AG04449 (cell line): Measurements from ENCODE around the gene GPS1.

Experiments used
- CTCF ChIA-PET: fragments of 350-600 bp; formaldehyde crosslinking; extraction: SDS; loops from one replicate; lab custom pipeline; 2021; ENCODE audit warnings: antibody characterized with exemption; lab: Yijun Ruan, JAX
- POLR2A ChIA-PET: fragments of 400-600, 350-600 bp; formaldehyde crosslinking; extraction: SDS; loops from one replicate; lab custom pipeline; 2020; ENCODE audit warnings: antibody characterized with exemption, inconsistent platforms; lab: Yijun Ruan, JAX
- DNase-seq: peaks from one replicate; pipeline ENCODE4 v3.0.0-alpha.2; 2010; ENCODE audit warnings: low read depth, low spot score
- H3K4me3 ChIP-seq: 2 replicates; pipeline ENCODE4 v1.5.1; 2011; ENCODE audit warnings: low read depth, mild to moderate bottlenecking, control low read depth, low read length
- TF ChIP-seq, protein P1 (sequence below): IDR thresholded peaks from one replicate; pipeline ENCODE4 v1.5.1; 2011; ENCODE audit warnings: mild to moderate bottlenecking, moderate library complexity, low read length, control low read depth, inconsistent platforms; ENCODE audit not compliant: insufficient read depth; ENCODE audit errors: missing control alignments

The GPS1 gene

DNA sequence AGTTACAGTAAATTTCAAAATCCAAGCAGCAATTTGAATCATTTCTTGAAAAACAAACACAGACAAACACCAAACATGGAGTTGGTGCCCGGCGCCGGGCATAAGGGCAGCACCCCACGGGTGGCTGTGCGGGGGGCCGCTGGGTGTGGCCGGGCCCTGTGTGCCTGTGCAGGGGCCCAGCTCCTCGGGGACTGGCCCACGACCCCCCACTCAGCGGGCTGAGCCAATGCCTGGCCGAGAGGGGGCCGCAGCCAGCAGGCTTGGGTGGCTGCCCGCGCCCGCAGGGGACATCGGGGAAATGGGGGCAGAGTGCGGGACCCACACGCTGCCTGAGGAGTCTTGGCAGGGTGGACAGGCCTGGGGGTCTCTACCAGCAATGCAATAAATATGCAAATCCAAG is 26.7 kb downstream of the GPS1 start:
- no peak overlapping the region for H3K4me3 ChIP-seq
- POLR2A ChIA-PET, result no interaction called here
- TF ChIP-seq, protein P1, sequence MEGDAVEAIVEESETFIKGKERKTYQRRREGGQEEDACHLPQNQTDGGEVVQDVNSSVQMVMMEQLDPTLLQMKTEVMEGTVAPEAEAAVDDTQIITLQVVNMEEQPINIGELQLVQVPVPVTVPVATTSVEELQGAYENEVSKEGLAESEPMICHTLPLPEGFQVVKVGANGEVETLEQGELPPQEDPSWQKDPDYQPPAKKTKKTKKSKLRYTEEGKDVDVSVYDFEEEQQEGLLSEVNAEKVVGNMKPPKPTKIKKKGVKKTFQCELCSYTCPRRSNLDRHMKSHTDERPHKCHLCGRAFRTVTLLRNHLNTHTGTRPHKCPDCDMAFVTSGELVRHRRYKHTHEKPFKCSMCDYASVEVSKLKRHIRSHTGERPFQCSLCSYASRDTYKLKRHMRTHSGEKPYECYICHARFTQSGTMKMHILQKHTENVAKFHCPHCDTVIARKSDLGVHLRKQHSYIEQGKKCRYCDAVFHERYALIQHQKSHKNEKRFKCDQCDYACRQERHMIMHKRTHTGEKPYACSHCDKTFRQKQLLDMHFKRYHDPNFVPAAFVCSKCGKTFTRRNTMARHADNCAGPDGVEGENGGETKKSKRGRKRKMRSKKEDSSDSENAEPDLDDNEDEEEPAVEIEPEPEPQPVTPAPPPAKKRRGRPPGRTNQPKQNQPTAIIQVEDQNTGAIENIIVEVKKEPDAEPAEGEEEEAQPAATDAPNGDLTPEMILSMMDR, result no peak
- CTCF ChIA-PET, result no interaction called here
- no peak for DNase-seq

GRCh38 chr17:82079001-82079677 is 27.4 kb downstream of the GPS1 start:
- no peak for DNase-seq
- POLR2A ChIA-PET, result interaction anchor here (0.6 kb wide), 1 partner anchor 14 kb away, joined by 3 read pairs; no protein-coding TSS in a partner anchor
- H3K4me3 ChIP-seq, result no peak overlapping the region
- TF ChIP-seq, protein P1, result no peak
- CTCF ChIA-PET, result no interaction called here

DNA sequence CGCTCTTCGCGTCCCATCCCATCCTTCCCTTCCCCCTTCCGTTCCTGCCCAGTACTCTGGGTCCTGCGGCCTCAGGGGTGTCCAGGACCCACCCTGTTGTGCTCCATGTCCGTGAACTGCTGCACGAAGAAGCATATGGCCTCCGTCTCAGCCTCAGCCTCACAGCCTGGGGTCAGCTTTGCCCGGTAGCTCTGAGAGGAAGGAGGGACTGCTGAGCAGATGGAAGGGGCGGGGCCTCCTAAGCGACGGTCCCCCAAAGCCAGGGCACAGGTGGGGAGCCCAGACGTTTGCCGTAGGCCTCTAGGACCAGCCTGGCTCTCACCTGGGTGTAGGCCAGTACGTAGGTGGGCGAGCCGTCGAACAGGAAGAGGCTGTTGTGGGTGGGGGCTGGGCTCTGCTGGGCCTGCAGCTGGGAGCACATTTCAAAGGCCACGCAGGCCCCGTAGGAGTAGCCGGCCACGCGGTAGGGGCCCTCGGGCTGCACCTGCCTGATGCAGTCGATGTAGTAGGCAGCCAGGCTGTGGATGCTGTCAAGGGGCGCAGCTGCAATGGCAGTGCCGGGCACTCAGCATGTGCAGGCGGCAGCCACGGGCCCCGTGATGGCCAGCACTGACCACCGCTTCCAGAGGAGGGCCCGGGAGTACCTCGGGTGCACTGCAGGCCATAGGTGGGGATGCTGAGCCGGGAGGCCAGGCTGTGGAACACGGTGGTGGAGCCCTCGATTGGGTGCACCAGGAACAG is 28.5 kb downstream of the GPS1 start:
- POLR2A ChIA-PET, result no interaction called here
- TF ChIP-seq, protein P1, result no peak
- DNase-seq, result no peak
- CTCF ChIA-PET, result no interaction called here
- no peak overlapping the region for H3K4me3 ChIP-seq

GRCh38 chr17:82080789-82081464 is 29.2 kb downstream of the GPS1 start:
- POLR2A ChIA-PET, result interaction anchor here (2.3 kb wide), 1 partner anchor 17 kb away, joined by 6 read pairs; the partner anchor contains the start of gene FASN
- TF ChIP-seq, protein P1, result no peak
- no peak for DNase-seq
- no peak overlapping the region for H3K4me3 ChIP-seq
- CTCF ChIA-PET, result no interaction called here

- ChIA-PET POLR2A (interaction anchor here (2.3 kb wide), 1 partner anchor 17 kb away, joined by 6 read pairs; the partner anchor contains the start of gene FASN), CTCF (no interaction called here)
- no peak for DNase-seq
- H3K4me3 ChIP-seq, result no peak overlapping the region
- TF ChIP-seq, protein P1, result no peak
Measured at GRCh38 chr17:82081546-82081945, 29.8 kb downstream of the GPS1 start.
